Lung (tissue), 12 donors: Measurements from ENCODE around the gene FAM118A. TPM values are rescaled to one million over a fixed set of nuclear protein-coding genes. Genes with fewer than 3 reads are reported as not detected.

ENCODE experiments used
- ATAC-seq: fragments of 200-7000 bp; cut with Tn5 transposase; one replicate; pipeline ENCODE4 v1.9.1; 2020; ENCODE audit warnings: moderate number of reproducible peaks; ENCODE audit not compliant: insufficient read depth, low FRiP score
- DNase-seq, 3 donors: peaks; one replicate each; pipeline ENCODE4 v3.0.0-alpha.2; 2013 to 2017
- H3K27ac ChIP-seq, 2 donors: one replicate each; pipeline ENCODE4 v1.5.1; 2013; ENCODE audit warnings: mild to moderate bottlenecking in 2 of 2, moderate library complexity in 2 of 2, control low read depth in 1 of 2, inconsistent platforms in 1 of 2, low read depth in 1 of 2, low read length in 1 of 2
- H3K27me3 ChIP-seq, 3 donors: one replicate each; pipeline ENCODE4 v1.5.1; 2013; ENCODE audit warnings: low read length in 2 of 3; ENCODE audit not compliant: control insufficient read depth in 3 of 3, insufficient read depth in 3 of 3
- H3K36me3 ChIP-seq, 4 donors: one replicate each; pipeline ENCODE4 v1.5.1; 2013; ENCODE audit warnings: low read length in 4 of 4, mild to moderate bottlenecking in 1 of 4, moderate library complexity in 1 of 4; ENCODE audit not compliant: control insufficient read depth in 4 of 4, insufficient read depth in 4 of 4
- H3K4me1 ChIP-seq, 5 donors: one replicate each; pipeline ENCODE4 v1.5.1; 2013; ENCODE audit warnings: low read length in 5 of 5, mild to moderate bottlenecking in 2 of 5, moderate library complexity in 1 of 5; ENCODE audit not compliant: control insufficient read depth in 5 of 5, insufficient read depth in 5 of 5
- H3K4me3 ChIP-seq: one replicate; pipeline ENCODE4 v1.5.1; 2013; ENCODE audit warnings: mild to moderate bottlenecking, control low read depth, moderate library complexity
- H3K9ac ChIP-seq, 2 donors: one replicate each; pipeline ENCODE4 v1.5.1; 2013; ENCODE audit warnings: low read length in 2 of 2, control low read depth in 1 of 2; ENCODE audit not compliant: insufficient read depth in 1 of 2
- H3K9me3 ChIP-seq, 4 donors: one replicate each; pipeline ENCODE4 v1.5.1; 2013; ENCODE audit warnings: low read length in 3 of 4, mild to moderate bottlenecking in 1 of 4, moderate library complexity in 1 of 4; ENCODE audit not compliant: control insufficient read depth in 4 of 4, insufficient read depth in 3 of 4
- CTCF ChIP-seq: IDR thresholded peaks from 2 replicates; pipeline ENCODE4 v1.5.1; 2012; ENCODE audit warnings: mild to moderate bottlenecking; ENCODE audit errors: control extremely low read depth, extremely low read depth
- whole genome bisulfite sequencing, 2 donors: extraction: QIAGEN DNeasy Blood & Tissue Kit; methylation state at CpG; one replicate each; pipeline ENCODE4 v1.1.7; 2013; 5-methylcytosine and 5-hydroxymethylcytosine counted together
- polyA plus RNA-seq, 2 donors: library from polyadenylated mRNA; stranded (reverse); fragments of 200-250 nt; gene quantifications; one replicate each; pipeline ENCODE4 v1.2.1, GENCODE V29; 2013
- total RNA-seq, 2 donors: library from RNA; depleted of rRNA in 1 of 2; stranded (reverse); fragments of >200 nt in 1 of 2; gene quantifications; one replicate each; pipeline ENCODE4 v1.2.1, GENCODE V29; 2014 to 2021
- donor health status: control.
- donor health status: control.
- donor health status: Bipolar disorder and iron deficiency.
- donor health status: healthy.
- donor health status: DM: yes; HTN: yes; CAD: no.

Gene FAM118A
- total and polyA plus RNA-seq, 4 donors, result 12.0 to 71.8 (median 28.4) TPM

GRCh38 chr22:45291061-45291930, 18.4 kb upstream of the FAM118A start:
- ATAC-seq, result no peak
- no peaks in the 10 kb centered on the region for H3K36me3 ChIP-seq
- no peak overlapping the region for H3K4me3 ChIP-seq
- DNase-seq, result no peak
- no peaks in the 10 kb centered on the region for H3K27me3 ChIP-seq
- H3K9me3 ChIP-seq, result no peaks in the 10 kb centered on the region
- TF ChIP-seq CTCF, result no peak
- H3K9ac ChIP-seq, result no peak overlapping the region
- peaks cover 0 to 4% (median 0%) of the 10 kb centered on the region in 5 donors for H3K4me1 ChIP-seq
- H3K27ac ChIP-seq, result no peak overlapping the region
- WGBS, 2 donors, result 86 to 94% methylated on average over 8 of the region's 8 CpGs

- WGBS, 2 donors, result 73 to 74% methylated on average over 9 of the region's 9 CpGs
- H3K36me3 ChIP-seq, result no peaks in the 10 kb centered on the region
- H3K27ac ChIP-seq, result no peak overlapping the region
- peaks cover 0 to 4% (median 0%) of the 10 kb centered on the region in 5 donors for H3K4me1 ChIP-seq
- H3K9ac ChIP-seq, result no peak overlapping the region
- TF ChIP-seq CTCF, result no peak
- no peak for DNase-seq
- no peak for ATAC-seq
- H3K9me3 ChIP-seq, result no peaks in the 10 kb centered on the region
- H3K27me3 ChIP-seq, result no peaks in the 10 kb centered on the region
- no peak overlapping the region for H3K4me3 ChIP-seq
These were observed 17.8 kb upstream of the FAM118A start for GRCh38 chr22:45291931-45292290.

GRCh38 chr22:45292731-45293442, 16.8 kb upstream of the FAM118A start:
- no peak for TF ChIP-seq CTCF
- 56 to 63% methylated on average over 23 of the region's 23 CpGs for WGBS, 2 donors
- Histone ChIP-seq H3K9ac (no peak overlapping the region), H3K4me1 (peaks cover 0 to 4% (median 0%) of the 10 kb centered on the region in 5 donors), H3K36me3 (no peaks in the 10 kb centered on the region), H3K4me3 (no peak overlapping the region), H3K9me3 (no peaks in the 10 kb centered on the region), H3K27ac (no peak overlapping the region), H3K27me3 (no peaks in the 10 kb centered on the region)
- no peak for DNase-seq
- no peak for ATAC-seq
